Stimulated activated memory B cell treated with anti-CD40 and anti-IgM and Interleukin-4, amounts not matched to agents 10 μg/mL and 1 μg/mL and 100 μg/mL, for 72 hours (primary cell): Measurements from ENCODE around the gene TRIM51.
"Not testable (repeated sequence)": the region's sequence is repeated elsewhere in the genome, so short reads cannot be mapped to it uniquely, and the experiment has no call there.

Experiments
- ATAC-seq: fragments of 150-1000 bp; cut with Tn5 transposase; 2 replicates; pipeline ENCODE4 v1.10.0; 2021
- H3K27ac Mint-ChIP-seq: one replicate; pipeline ENCODE4 v1.8.0; 2022; ENCODE audit warnings: mild to moderate bottlenecking, mixed read lengths
- H3K27me3 Mint-ChIP-seq: one replicate; pipeline ENCODE4 v1.8.0; 2022; ENCODE audit warnings: mixed read lengths
- H3K36me3 Mint-ChIP-seq: one replicate; pipeline ENCODE4 v1.8.0; 2022; ENCODE audit warnings: mixed read lengths
- H3K4me1 Mint-ChIP-seq: one replicate; pipeline ENCODE4 v1.8.0; 2022; ENCODE audit warnings: mixed read lengths
- H3K4me3 Mint-ChIP-seq: one replicate; pipeline ENCODE4 v1.8.0; 2022; ENCODE audit warnings: mild to moderate bottlenecking, moderate library complexity, mixed read lengths
- H3K9me3 Mint-ChIP-seq: one replicate; pipeline ENCODE4 v1.8.0; 2022; ENCODE audit warnings: mixed read lengths

The TRIM51 gene

GRCh38 chr11:55882997-55883396 is at the start of gene TRIM51:
TSS of gene TRIM51 (plus strand) at chr11:55883297. CDS start at chr11:55885429, 2,132 bp downstream.
- H3K27me3 Mint-ChIP-seq, H3K36me3 Mint-ChIP-seq, H3K4me3 Mint-ChIP-seq, ATAC-seq, H3K27ac Mint-ChIP-seq, H3K9me3 Mint-ChIP-seq, H3K4me1 Mint-ChIP-seq: not testable (repeated sequence)

GRCh38 chr11:55838452-55838851 is 44.6 kb upstream of the TRIM51 start, which contains the start of gene OR5D16:
TSS of gene OR5D16 (plus strand) at chr11:55838752. CDS start at chr11:55838752, 0 bp downstream.
- ATAC-seq, result no peak
- H3K27ac Mint-ChIP-seq, result no peak within 1 kb of the TSS
- no peaks in the 10 kb centered on the region for H3K36me3 Mint-ChIP-seq
- H3K4me1 Mint-ChIP-seq, result no peaks in the 10 kb centered on the region
- H3K9me3 Mint-ChIP-seq, result peaks cover 9% of the 10 kb centered on the region
- H3K4me3 Mint-ChIP-seq, result no peak within 1 kb of the TSS
- no peaks in the 10 kb centered on the region for H3K27me3 Mint-ChIP-seq

GRCh38 chr11:55847453-55847852 is 35.6 kb upstream of the TRIM51 start:
- Mint-ChIP-seq H3K4me3 (no peak overlapping the region), H3K9me3 (peaks cover 3% of the 10 kb centered on the region), H3K27me3 (no peaks in the 10 kb centered on the region), H3K4me1 (no peaks in the 10 kb centered on the region), H3K36me3 (no peaks in the 10 kb centered on the region), H3K27ac (no peak overlapping the region)
- ATAC-seq, result no peak

GRCh38 chr11:55849037-55849436 is 34.1 kb upstream of the TRIM51 start:
- Mint-ChIP-seq H3K27me3 (no peaks in the 10 kb centered on the region), H3K27ac (no peak overlapping the region), H3K4me3 (no peak overlapping the region), H3K4me1 (no peaks in the 10 kb centered on the region), H3K36me3 (no peaks in the 10 kb centered on the region), H3K9me3 (peaks cover 8% of the 10 kb centered on the region)
- ATAC-seq, result no peak

GRCh38 chr11:55852141-55852540 is 31.0 kb upstream of the TRIM51 start:
- Mint-ChIP-seq H3K9me3 (peaks cover 10% of the 10 kb centered on the region), H3K4me1 (no peaks in the 10 kb centered on the region), H3K4me3 (no peak overlapping the region), H3K36me3 (no peaks in the 10 kb centered on the region), H3K27me3 (no peaks in the 10 kb centered on the region), H3K27ac (no peak overlapping the region)
- ATAC-seq, result no peak

- Mint-ChIP-seq H3K9me3 (peaks cover 6% of the 10 kb centered on the region), H3K36me3 (no peaks in the 10 kb centered on the region), H3K27me3 (no peaks in the 10 kb centered on the region), H3K27ac (no peak overlapping the region), H3K4me3 (no peak overlapping the region), H3K4me1 (no peaks in the 10 kb centered on the region)
- no peak for ATAC-seq
Observed at GRCh38 chr11:55854704-55855103, 28.4 kb upstream of the TRIM51 start.

GRCh38 chr11:55867354-55867753 is 15.7 kb upstream of the TRIM51 start:
- not testable (repeated sequence) for H3K9me3 Mint-ChIP-seq, H3K27ac Mint-ChIP-seq, H3K4me3 Mint-ChIP-seq, ATAC-seq, H3K36me3 Mint-ChIP-seq, H3K4me1 Mint-ChIP-seq, H3K27me3 Mint-ChIP-seq

GRCh38 chr11:55872731-55873130 is 10.4 kb upstream of the TRIM51 start:
- H3K27ac Mint-ChIP-seq, H3K36me3 Mint-ChIP-seq, H3K4me3 Mint-ChIP-seq, H3K4me1 Mint-ChIP-seq, H3K27me3 Mint-ChIP-seq, ATAC-seq, H3K9me3 Mint-ChIP-seq: not testable (repeated sequence)

- not testable (repeated sequence) for H3K36me3 Mint-ChIP-seq, H3K4me3 Mint-ChIP-seq, ATAC-seq, H3K9me3 Mint-ChIP-seq, H3K4me1 Mint-ChIP-seq, H3K27me3 Mint-ChIP-seq, H3K27ac Mint-ChIP-seq
Observed at GRCh38 chr11:55873146-55873545, 10.0 kb upstream of the TRIM51 start.

- H3K4me3 Mint-ChIP-seq, H3K4me1 Mint-ChIP-seq, H3K36me3 Mint-ChIP-seq, ATAC-seq, H3K9me3 Mint-ChIP-seq, H3K27me3 Mint-ChIP-seq, H3K27ac Mint-ChIP-seq: not testable (repeated sequence)
Observed at GRCh38 chr11:55884995-55885394, 1.9 kb downstream of the TRIM51 start.

- not testable (repeated sequence) for ATAC-seq, H3K4me1 Mint-ChIP-seq, H3K4me3 Mint-ChIP-seq, H3K9me3 Mint-ChIP-seq, H3K27me3 Mint-ChIP-seq, H3K36me3 Mint-ChIP-seq, H3K27ac Mint-ChIP-seq
Observed at GRCh38 chr11:55885481-55885880, 2.4 kb downstream of the TRIM51 start.

GRCh38 chr11:55895216-55895615 is 12.1 kb downstream of the TRIM51 start:
- ATAC-seq, result no peak
- Mint-ChIP-seq H3K4me1 (no peaks in the 10 kb centered on the region), H3K27ac (no peak overlapping the region), H3K27me3 (no peaks in the 10 kb centered on the region), H3K36me3 (no peaks in the 10 kb centered on the region), H3K4me3 (no peak overlapping the region), H3K9me3 (peaks cover 7% of the 10 kb centered on the region)

GRCh38 chr11:55902308-55902707 is 19.2 kb downstream of the TRIM51 start:
- no peaks in the 10 kb centered on the region for H3K9me3 Mint-ChIP-seq
- no peaks in the 10 kb centered on the region for H3K27me3 Mint-ChIP-seq
- H3K27ac Mint-ChIP-seq, result no peak overlapping the region
- H3K4me1 Mint-ChIP-seq, result no peaks in the 10 kb centered on the region
- H3K4me3 Mint-ChIP-seq, result no peak overlapping the region
- no peaks in the 10 kb centered on the region for H3K36me3 Mint-ChIP-seq
- ATAC-seq, result no peak

GRCh38 chr11:55914482-55914881 is 31.4 kb downstream of the TRIM51 start, which contains the start of gene OR5W2:
TSS of gene OR5W2 (minus strand) at chr11:55914582. CDS start at chr11:55914582, 0 bp downstream.
- peaks cover 7% of the 10 kb centered on the region for H3K9me3 Mint-ChIP-seq
- no peaks in the 10 kb centered on the region for H3K36me3 Mint-ChIP-seq
- no peaks in the 10 kb centered on the region for H3K27me3 Mint-ChIP-seq
- H3K4me1 Mint-ChIP-seq, result no peaks in the 10 kb centered on the region
- H3K4me3 Mint-ChIP-seq, result no peak within 1 kb of the TSS
- no peak within 1 kb of the TSS for H3K27ac Mint-ChIP-seq
- no peak for ATAC-seq

GRCh38 chr11:55920537-55920936 is 37.4 kb downstream of the TRIM51 start:
- Mint-ChIP-seq H3K9me3 (peaks cover 3% of the 10 kb centered on the region), H3K36me3 (no peaks in the 10 kb centered on the region), H3K4me3 (no peak overlapping the region), H3K27me3 (no peaks in the 10 kb centered on the region), H3K27ac (no peak overlapping the region), H3K4me1 (no peaks in the 10 kb centered on the region)
- ATAC-seq, result no peak

GRCh38 chr11:55936300-55936699 is 53.2 kb downstream of the TRIM51 start, which contains the start of gene OR5I1:
TSS of gene OR5I1 (minus strand) at chr11:55936400. CDS start at chr11:55936400, 0 bp downstream.
- H3K27me3 Mint-ChIP-seq, result no peaks in the 10 kb centered on the region
- no peak for ATAC-seq

More at GRCh38 chr11:55936300-55936699, 53.2 kb downstream of the TRIM51 start, which contains the start of gene OR5I1:
- Mint-ChIP-seq H3K4me1 (no peaks in the 10 kb centered on the region), H3K36me3 (no peaks in the 10 kb centered on the region), H3K4me3 (no peak within 1 kb of the TSS), H3K27ac (no peak within 1 kb of the TSS), H3K9me3 (peaks cover 1% of the 10 kb centered on the region)
